Bronchial epithelial cell (primary cell): ENCODE results near the gene PNLIPRP3. TPM values are rescaled to one million over a fixed set of nuclear protein-coding genes. Genes with fewer than 3 reads are reported as not detected.
A peak's percentile ranks its signal among the peaks of the same experiment; 100 is the strongest.

Experiments used
- DNase-seq: peaks from one replicate; pipeline ENCODE4 v3.0.0-alpha.2; 2010; ENCODE audit warnings: low read depth
- FAIRE-seq: peaks from 2 replicates; lab custom pipeline; 2011; peaks lifted over from hg19 to GRCh38; lab: Jason Lieb, UNC
- H3K27me3 ChIP-seq: 2 replicates; pipeline ENCODE4 v1.5.1; 2011; ENCODE audit warnings: low read length; ENCODE audit not compliant: control insufficient read depth, insufficient read depth
- H3K36me3 ChIP-seq: 2 replicates; pipeline ENCODE4 v1.5.1; 2011; ENCODE audit warnings: low read length; ENCODE audit not compliant: control insufficient read depth, insufficient read depth
- H3K4me3 ChIP-seq: 2 replicates; pipeline ENCODE4 v1.5.1; 2011; ENCODE audit warnings: mild to moderate bottlenecking, low read depth, low read length, control low read depth
- total RNA-seq: library from RNA; depleted of rRNA; stranded (reverse); fragments of >200 nt; gene quantifications from 2 replicates; pipeline ENCODE4 v1.2.1, GENCODE V29; 2014
- TF ChIP-seq, protein P1 (sequence below): IDR thresholded peaks from 2 replicates; pipeline ENCODE4 v1.5.1; 2011; ENCODE audit warnings: mild to moderate bottlenecking, moderate library complexity, low read length, control low read depth, inconsistent platforms; ENCODE audit not compliant: insufficient read depth, severe bottlenecking

PNLIPRP3 gene
- total RNA-seq, 1 donor from 2014 or later = 53.2 TPM

DNA sequence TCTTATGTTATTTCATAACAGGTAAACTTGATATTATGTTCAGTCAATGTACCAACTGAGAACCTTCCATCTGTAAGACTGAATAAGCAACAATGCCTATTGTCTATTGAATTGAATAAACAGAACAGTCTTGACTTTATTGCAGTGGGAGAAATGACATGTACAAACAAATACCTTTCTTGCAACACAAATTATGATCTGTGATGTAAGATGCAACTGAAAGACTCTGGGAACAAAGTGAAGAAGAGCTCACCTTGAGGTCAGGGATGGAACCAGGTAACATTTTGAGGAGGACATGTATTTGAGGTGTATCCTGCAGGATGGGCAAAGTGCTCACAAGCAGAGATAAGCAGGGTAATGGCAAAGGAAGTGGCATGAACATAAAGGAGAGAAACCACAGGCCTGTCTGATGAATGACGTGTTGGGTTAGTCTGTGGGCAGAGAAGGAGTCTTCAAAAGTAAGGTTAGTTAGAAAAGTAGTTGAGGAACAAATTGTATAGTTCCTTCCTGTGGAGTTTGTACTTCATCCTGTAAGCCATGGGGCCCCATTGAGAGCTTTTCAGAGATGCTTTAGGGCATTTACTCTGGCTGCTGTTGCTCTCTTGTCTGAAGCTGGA, 9.5 kb downstream of the PNLIPRP3 start:
- no peak overlapping the region for H3K4me3 ChIP-seq

DNA sequence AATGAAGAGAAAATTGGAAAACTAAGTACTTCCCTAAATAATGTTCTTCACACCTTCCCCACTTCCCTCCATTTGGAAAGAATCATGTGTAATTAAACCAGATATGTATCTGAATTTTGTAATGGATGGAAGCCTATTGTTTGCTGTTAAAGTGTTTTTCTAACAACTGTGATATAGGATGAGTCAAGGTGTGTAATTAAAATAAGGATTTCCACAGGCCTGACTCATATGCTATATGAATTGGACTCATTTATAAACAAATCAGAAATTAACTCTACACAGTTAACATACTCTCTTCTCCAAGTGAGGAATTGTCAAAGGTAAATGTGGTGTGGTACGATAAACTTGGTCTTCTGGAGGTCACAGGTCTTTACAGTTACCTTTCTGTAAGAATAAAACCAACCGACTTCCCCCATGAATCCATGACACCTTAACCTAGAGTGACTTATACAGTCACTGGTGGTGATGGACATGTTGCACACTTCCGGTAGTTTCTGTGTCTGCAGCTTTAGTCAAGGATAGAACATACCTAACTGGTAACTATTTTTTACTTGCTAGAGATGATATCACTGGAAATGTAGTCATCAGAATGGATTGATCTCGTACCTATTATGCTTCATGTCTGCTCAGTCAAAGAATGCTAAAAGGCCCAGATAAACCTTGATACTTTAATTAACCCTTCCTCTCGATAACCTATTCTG, 12.8 kb downstream of the PNLIPRP3 start:
- H3K4me3 ChIP-seq = no peak overlapping the region
- no peaks in the 10 kb centered on the region for H3K27me3 ChIP-seq
- FAIRE-seq = no peak
- peak; percentile 82 for DNase-seq
- TF ChIP-seq, protein P1, sequence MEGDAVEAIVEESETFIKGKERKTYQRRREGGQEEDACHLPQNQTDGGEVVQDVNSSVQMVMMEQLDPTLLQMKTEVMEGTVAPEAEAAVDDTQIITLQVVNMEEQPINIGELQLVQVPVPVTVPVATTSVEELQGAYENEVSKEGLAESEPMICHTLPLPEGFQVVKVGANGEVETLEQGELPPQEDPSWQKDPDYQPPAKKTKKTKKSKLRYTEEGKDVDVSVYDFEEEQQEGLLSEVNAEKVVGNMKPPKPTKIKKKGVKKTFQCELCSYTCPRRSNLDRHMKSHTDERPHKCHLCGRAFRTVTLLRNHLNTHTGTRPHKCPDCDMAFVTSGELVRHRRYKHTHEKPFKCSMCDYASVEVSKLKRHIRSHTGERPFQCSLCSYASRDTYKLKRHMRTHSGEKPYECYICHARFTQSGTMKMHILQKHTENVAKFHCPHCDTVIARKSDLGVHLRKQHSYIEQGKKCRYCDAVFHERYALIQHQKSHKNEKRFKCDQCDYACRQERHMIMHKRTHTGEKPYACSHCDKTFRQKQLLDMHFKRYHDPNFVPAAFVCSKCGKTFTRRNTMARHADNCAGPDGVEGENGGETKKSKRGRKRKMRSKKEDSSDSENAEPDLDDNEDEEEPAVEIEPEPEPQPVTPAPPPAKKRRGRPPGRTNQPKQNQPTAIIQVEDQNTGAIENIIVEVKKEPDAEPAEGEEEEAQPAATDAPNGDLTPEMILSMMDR = no peak
- peaks cover 3% of the 10 kb centered on the region for H3K36me3 ChIP-seq

More for the DNA sequence above, 9.5 kb downstream of the PNLIPRP3 start:
- TF ChIP-seq, protein P1 = no peak
- no peaks in the 10 kb centered on the region for H3K27me3 ChIP-seq
- H3K36me3 ChIP-seq = peaks cover 2% of the 10 kb centered on the region
- DNase-seq = peak; percentile 59
- no peak for FAIRE-seq

DNA sequence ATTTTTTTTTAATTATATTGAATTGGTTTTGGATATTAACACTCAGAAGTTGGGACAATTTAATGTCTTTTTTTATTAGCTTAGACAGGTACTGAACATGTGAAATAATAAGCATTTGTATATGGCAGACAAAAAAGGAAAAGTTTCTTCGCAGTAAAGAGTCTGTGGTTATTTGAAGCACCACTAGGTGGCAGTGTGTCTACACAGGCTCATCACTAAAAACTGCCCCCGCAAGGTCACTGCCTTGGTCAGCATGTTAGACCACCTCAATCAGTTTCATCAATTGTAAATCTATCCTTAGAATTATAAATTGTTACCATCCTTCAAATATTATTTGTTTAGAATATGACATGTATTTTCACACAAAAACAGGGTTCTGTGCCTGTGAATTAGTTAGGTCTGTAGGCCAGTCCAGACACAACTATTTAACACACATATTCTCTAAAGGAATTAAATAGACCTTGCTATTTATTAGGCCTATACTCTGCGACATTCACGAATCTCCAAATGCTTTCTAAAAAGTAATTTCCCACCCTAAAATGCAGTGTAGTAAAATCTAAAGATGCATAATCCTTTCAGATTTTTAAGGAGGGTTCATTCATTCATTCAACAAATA, 17.0 kb downstream of the PNLIPRP3 start:
- DNase-seq = peak; percentile 39
- Histone ChIP-seq H3K27me3 (no peaks in the 10 kb centered on the region), H3K4me3 (no peak overlapping the region), H3K36me3 (peaks cover 3% of the 10 kb centered on the region)
- no peak for FAIRE-seq
- TF ChIP-seq, protein P1 = peak; percentile 74

DNA sequence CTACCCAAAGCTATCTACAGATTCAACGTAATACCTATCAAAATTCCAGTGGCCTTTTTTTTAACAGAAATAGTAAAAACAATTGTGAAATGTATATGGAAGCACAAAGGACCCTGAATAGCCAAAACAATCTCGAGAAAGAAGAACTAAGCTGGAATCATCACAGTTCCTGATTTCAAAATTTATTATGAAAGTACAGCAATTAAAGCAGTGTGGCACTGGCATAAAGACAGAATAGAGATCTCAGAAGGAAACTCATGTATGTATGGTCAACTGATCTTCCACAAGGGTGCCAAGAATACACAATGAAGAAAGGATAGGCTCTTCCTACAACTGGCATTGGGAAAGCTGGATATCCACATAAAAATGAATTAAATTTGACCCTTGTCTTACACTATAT, 23.2 kb downstream of the PNLIPRP3 start:
- H3K27me3 ChIP-seq = no peaks in the 10 kb centered on the region
- no peak overlapping the region for H3K4me3 ChIP-seq
- FAIRE-seq (no peak), DNase-seq (no peak)
- no peaks in the 10 kb centered on the region for H3K36me3 ChIP-seq
- TF ChIP-seq, protein P1 = no peak

DNA sequence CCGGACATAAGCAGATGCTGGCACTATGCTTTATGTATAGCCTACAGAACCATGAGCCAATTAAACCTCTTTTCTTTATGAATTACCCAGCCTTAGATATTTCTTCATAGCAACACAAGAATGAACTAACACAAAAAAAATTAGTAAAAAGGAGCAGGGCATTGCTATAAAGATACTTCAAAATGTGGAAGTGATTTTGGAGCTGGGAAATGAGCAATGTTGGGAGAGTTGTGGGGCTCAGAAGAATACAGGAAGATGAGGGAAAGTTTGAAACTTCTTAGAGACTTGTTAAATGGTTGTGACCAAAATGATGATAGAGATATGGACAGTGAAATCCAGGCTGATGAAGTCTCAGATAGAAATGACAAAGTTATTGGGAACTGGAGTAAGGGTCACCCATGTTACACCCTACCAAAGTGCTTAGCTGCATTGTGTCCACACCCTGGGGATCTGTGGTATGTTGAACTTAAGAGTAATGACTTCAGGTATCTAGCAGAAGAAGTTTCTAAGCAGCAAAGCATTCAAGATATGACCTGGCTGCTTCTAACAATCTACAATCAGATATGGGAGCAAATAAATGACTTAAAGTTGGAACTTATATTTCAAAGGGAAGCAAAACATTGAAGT, 24.2 kb downstream of the PNLIPRP3 start:
- TF ChIP-seq, protein P1 = no peak
- peak; percentile 23 for FAIRE-seq
- no peak overlapping the region for H3K4me3 ChIP-seq
- H3K36me3 ChIP-seq = no peaks in the 10 kb centered on the region
- no peak for DNase-seq
- H3K27me3 ChIP-seq = no peaks in the 10 kb centered on the region
